ENCODE measurements around the gene TAF10. TPM values are rescaled to one million over a fixed set of nuclear protein-coding genes. Genes with fewer than 3 reads are reported as not detected.

TAF10 gene
- total RNA-seq, 1 donor from 2014 or later, result 43.2 TPM

GRCh38 chr11:6588018-6588417, 24.0 kb downstream of the TAF10 start:
- H3K27me3 ChIP-seq (ENCODE audit: control insufficient read depth, insufficient read depth, low read length), result no peaks in the 10 kb centered on the region
- peaks cover 3% of the 10 kb centered on the region for H3K36me3 ChIP-seq (ENCODE audit: control insufficient read depth, insufficient read depth, low read length)
- DNase-seq (ENCODE audit: low read depth) (no peak), FAIRE-seq (no peak)
- H3K4me3 ChIP-seq (ENCODE audit: low read depth, low read length), result no peak overlapping the region
- TF ChIP-seq CTCF (IDR thresholded peaks at IDR 0.05; ENCODE audit: insufficient read depth, low read length, severe bottlenecking), result no peak

- no peak for FAIRE-seq
Observed at GRCh38 chr11:6587360-6587953, 24.6 kb downstream of the TAF10 start.

GRCh38 chr11:6586434-6587359, 25.3 kb downstream of the TAF10 start:
- DNase-seq (ENCODE audit: low read depth) (no peak), FAIRE-seq (no peak)
- Histone ChIP-seq H3K27me3 (ENCODE audit: control insufficient read depth, insufficient read depth, low read length) (no peaks in the 10 kb centered on the region), H3K36me3 (ENCODE audit: control insufficient read depth, insufficient read depth, low read length) (no peaks in the 10 kb centered on the region), H3K4me3 (ENCODE audit: low read depth, low read length) (no peak overlapping the region)
- TF ChIP-seq CTCF (IDR thresholded peaks at IDR 0.05; ENCODE audit: insufficient read depth, low read length, severe bottlenecking), result no peak

More at GRCh38 chr11:6587360-6587953, 24.6 kb downstream of the TAF10 start:
- DNase-seq (ENCODE audit: low read depth), result no peak
- H3K36me3 ChIP-seq (ENCODE audit: control insufficient read depth, insufficient read depth, low read length), result peaks cover 1% of the 10 kb centered on the region
- H3K4me3 ChIP-seq (ENCODE audit: low read depth, low read length), result no peak overlapping the region
- TF ChIP-seq CTCF (IDR thresholded peaks at IDR 0.05; ENCODE audit: insufficient read depth, low read length, severe bottlenecking), result no peak
- no peaks in the 10 kb centered on the region for H3K27me3 ChIP-seq (ENCODE audit: control insufficient read depth, insufficient read depth, low read length)

GRCh38 chr11:6584528-6584927, 27.5 kb downstream of the TAF10 start:
- no peaks in the 10 kb centered on the region for H3K36me3 ChIP-seq (ENCODE audit: control insufficient read depth, insufficient read depth, low read length)
- FAIRE-seq (no peak), DNase-seq (ENCODE audit: low read depth) (no peak)
- no peak for TF ChIP-seq CTCF (IDR thresholded peaks at IDR 0.05; ENCODE audit: insufficient read depth, low read length, severe bottlenecking)
- no peaks in the 10 kb centered on the region for H3K27me3 ChIP-seq (ENCODE audit: control insufficient read depth, insufficient read depth, low read length)
- H3K4me3 ChIP-seq (ENCODE audit: low read depth, low read length), result no peak overlapping the region

- no peak for DNase-seq (ENCODE audit: low read depth)
- H3K36me3 ChIP-seq (ENCODE audit: control insufficient read depth, insufficient read depth, low read length), result no peaks in the 10 kb centered on the region
- H3K4me3 ChIP-seq (ENCODE audit: low read depth, low read length), result no peak overlapping the region
- no peak for TF ChIP-seq CTCF (IDR thresholded peaks at IDR 0.05; ENCODE audit: insufficient read depth, low read length, severe bottlenecking)
- FAIRE-seq, result no peak
- H3K27me3 ChIP-seq (ENCODE audit: control insufficient read depth, insufficient read depth, low read length), result no peaks in the 10 kb centered on the region
Observed at GRCh38 chr11:6583584-6583983, 28.4 kb downstream of the TAF10 start.

All from bronchial epithelial cell (primary cell).